ENCODE results near the gene STRN4. TPM values are rescaled to one million over a fixed set of nuclear protein-coding genes. Genes with fewer than 3 reads are reported as not detected.

The STRN4 gene
- polyA plus RNA-seq, 1 donor from 2014 or later: 153 TPM

DNA sequence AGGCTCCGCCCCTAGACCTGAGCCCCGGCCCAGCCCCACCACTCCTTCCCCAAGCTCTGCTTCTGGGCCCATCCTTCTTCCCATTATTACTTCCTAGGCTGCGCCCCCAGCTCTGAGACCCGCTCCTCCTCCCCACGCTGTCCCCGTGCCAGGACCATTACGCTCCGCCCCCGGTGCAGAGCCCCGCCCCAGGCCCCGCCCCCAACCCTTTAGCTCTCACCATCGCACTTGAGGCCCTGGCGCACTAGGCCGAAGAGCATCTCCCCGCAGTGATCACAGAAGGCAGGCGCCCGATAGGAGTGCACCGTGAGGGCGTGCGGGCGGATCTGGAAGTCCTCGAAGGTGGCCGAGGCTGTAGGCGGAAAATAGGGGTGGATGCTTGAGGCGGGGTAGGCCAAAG, 35.6 kb downstream of the STRN4 start:
- Histone ChIP-seq H3K27me3 (ENCODE audit: insufficient read depth, low read depth, low read length) (no peaks in the 10 kb centered on the region), H3K36me3 (ENCODE audit: insufficient read depth, low read length) (no peaks in the 10 kb centered on the region), H2AFZ (ENCODE audit: low read depth, low read length) (no peak overlapping the region), H3K9me2 (ENCODE audit: insufficient read depth, low read length) (no peaks in the 10 kb centered on the region), H3K9me3 (ENCODE audit: low read length) (no peaks in the 10 kb centered on the region), H3K27ac (ENCODE audit: low read length) (no peak overlapping the region), H4K20me1 (ENCODE audit: insufficient read depth) (no peaks in the 10 kb centered on the region), H3K9ac (ENCODE audit: low read length) (no peak overlapping the region), H3K4me3 (ENCODE audit: low read length) (no peak overlapping the region), H3K4me2 (ENCODE audit: low read length) (no peak overlapping the region), H3K79me2 (replicated peaks; ENCODE audit: insufficient read depth, low read length) (no peaks in the 10 kb centered on the region), H3F3A (ENCODE audit: insufficient read depth, low read length, poor library complexity, severe bottlenecking) (no peaks in the 10 kb centered on the region)
- TF ChIP-seq TAF1 (IDR thresholded peaks at IDR 0.05; ENCODE audit: low read depth) (no peak), RAD21 (conservative IDR thresholded peaks at IDR 0.05) (no peak), CTCF (IDR thresholded peaks at IDR 0.05; ENCODE audit: poor library complexity, severe bottlenecking) (no peak), EP300 (conservative IDR thresholded peaks at IDR 0.05; ENCODE audit: poor library complexity, severe bottlenecking) (no peak), MXI1 (conservative IDR thresholded peaks at IDR 0.05; ENCODE audit: poor library complexity, severe bottlenecking) (no peak), REST (IDR thresholded peaks at IDR 0.05; ENCODE audit: borderline replicate concordance) (no peak), EZH2 (IDR thresholded peaks at IDR 0.05; ENCODE audit: borderline replicate concordance, insufficient read depth, low read length, poor library complexity, severe bottlenecking) (no peak)

DNA sequence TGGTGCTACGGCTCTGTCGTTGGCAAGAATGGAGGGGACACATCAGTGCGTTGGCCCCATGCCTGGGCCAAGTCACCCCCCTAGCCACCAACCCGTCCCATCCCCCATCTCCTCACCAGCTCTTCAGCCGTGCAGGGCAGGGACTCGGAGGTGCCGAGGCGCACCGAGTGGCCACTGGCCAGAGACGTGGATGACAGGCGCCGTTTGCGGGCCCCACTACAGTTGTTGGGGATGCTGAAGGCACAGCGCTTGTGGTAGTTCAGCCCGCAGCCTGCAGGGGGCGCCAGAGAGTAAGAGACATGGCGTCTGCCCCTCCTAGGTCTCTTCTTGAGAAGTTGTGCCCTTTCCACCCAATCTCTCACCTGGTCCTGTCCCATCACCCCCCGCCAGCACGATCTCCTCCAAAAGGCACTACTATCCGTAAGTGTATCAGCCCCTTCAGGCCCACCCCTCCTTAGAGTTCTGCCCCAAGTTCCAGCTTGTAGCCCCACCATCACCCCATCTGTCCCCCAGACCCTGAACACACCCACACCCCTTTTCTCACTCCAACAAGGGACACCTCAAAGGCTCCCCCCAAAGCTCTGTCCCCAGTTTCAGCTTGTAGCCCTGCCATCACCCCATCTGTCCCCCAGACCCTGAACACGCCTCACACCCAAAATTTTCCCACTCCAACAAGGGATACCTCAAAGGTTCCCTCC, 41.7 kb downstream of the STRN4 start:
- Histone ChIP-seq H4K20me1 (ENCODE audit: insufficient read depth) (no peaks in the 10 kb centered on the region), H2AFZ (ENCODE audit: low read depth, low read length) (no peak overlapping the region), H3K27me3 (ENCODE audit: insufficient read depth, low read depth, low read length) (no peaks in the 10 kb centered on the region), H3K9ac (ENCODE audit: low read length) (no peak overlapping the region), H3F3A (ENCODE audit: insufficient read depth, low read length, poor library complexity, severe bottlenecking) (no peaks in the 10 kb centered on the region), H3K79me2 (replicated peaks; ENCODE audit: insufficient read depth, low read length) (no peaks in the 10 kb centered on the region), H3K27ac (ENCODE audit: low read length) (no peak overlapping the region), H3K4me3 (ENCODE audit: low read length) (no peak overlapping the region), H3K9me2 (ENCODE audit: insufficient read depth, low read length) (no peaks in the 10 kb centered on the region), H3K4me2 (ENCODE audit: low read length) (no peak overlapping the region), H3K36me3 (ENCODE audit: insufficient read depth, low read length) (no peaks in the 10 kb centered on the region), H3K9me3 (ENCODE audit: low read length) (no peaks in the 10 kb centered on the region)
- TF ChIP-seq REST (IDR thresholded peaks at IDR 0.05; ENCODE audit: borderline replicate concordance) (no peak), CTCF (IDR thresholded peaks at IDR 0.05; ENCODE audit: poor library complexity, severe bottlenecking) (peak; percentile 49), EP300 (conservative IDR thresholded peaks at IDR 0.05; ENCODE audit: poor library complexity, severe bottlenecking) (no peak), POLR2AphosphoS5 (IDR thresholded peaks at IDR 0.05) (no peak), SMC3 (conservative IDR thresholded peaks at IDR 0.05; ENCODE audit: poor library complexity) (no peak)

Data from neural cell (in vitro differentiated cells).